BJ (cell line): ENCODE measurements around the gene CENATAC. TPM values are rescaled to one million over a fixed set of nuclear protein-coding genes. Genes with fewer than 3 reads are reported as not detected.
"Not testable (repeated sequence)": the region's sequence is repeated elsewhere in the genome, so short reads cannot be mapped to it uniquely, and the experiment has no call there.

Experiments used
- CTCF ChIA-PET: fragments of 350-600 bp; formaldehyde crosslinking; extraction: SDS; loops from one replicate; lab custom pipeline; 2021; ENCODE audit warnings: antibody characterized with exemption, inconsistent platforms; lab: Yijun Ruan, JAX
- POLR2A ChIA-PET: fragments of 300-600 bp; sonication (Branson Sonifier 250); formaldehyde crosslinking; extraction: SDS; loops from one replicate; lab custom pipeline; 2021; ENCODE audit warnings: antibody characterized with exemption; lab: Charles Lee
- DNase-seq: peaks from one replicate; pipeline ENCODE4 v3.0.0-alpha.2; 2011; ENCODE audit warnings: low read depth
- H3K27me3 ChIP-seq: 2 replicates; pipeline ENCODE4 v1.6.0; 2011; ENCODE audit warnings: low read length; ENCODE audit not compliant: control insufficient read depth, insufficient read depth
- H3K36me3 ChIP-seq: 2 replicates; pipeline ENCODE4 v1.5.1; 2011; ENCODE audit warnings: low read length; ENCODE audit not compliant: control insufficient read depth, insufficient read depth
- H3K4me3 ChIP-seq: 2 replicates; pipeline ENCODE4 v1.5.1; 2011; ENCODE audit warnings: low read depth, mild to moderate bottlenecking, control low read depth, low read length
- polyA plus RNA-seq: library from polyadenylated mRNA; depleted of rRNA; stranded (reverse); fragments of >200 nt; gene quantifications from 2 replicates; pipeline ENCODE4 v1.2.3, GENCODE V29; 2011; rRNA removed
- small RNA-seq: library from RNA; depleted of rRNA; stranded (forward); fragments of <200 nt; gene quantifications from one replicate; pipeline ENCODE3, GENCODE V24; 2012; ENCODE audit warnings: low replicate concordance, low read depth; ENCODE audit not compliant: insufficient read length
- TF ChIP-seq, protein P1 (sequence below): IDR thresholded peaks from 2 replicates; pipeline ENCODE4 v1.5.1; 2011; ENCODE audit warnings: low read depth, mild to moderate bottlenecking, control low read depth, inconsistent platforms, low read length, moderate library complexity; ENCODE audit not compliant: insufficient read depth

The CENATAC gene
- polyA plus RNA-seq, 1 experiment, result 10.5 TPM

GRCh38 chr11:119057000-119057769 is 59.2 kb downstream of the CENATAC start, which contains the start of gene HYOU1:
Gene HYOU1 (minus strand): TSS chr11:119057205. CDS start chr11:119056160, 1,045 bp downstream.
- Histone ChIP-seq H3K4me3 (peak within 1 kb of the TSS; percentile 87), H3K27me3 (no peaks in the 10 kb centered on the region), H3K36me3 (peaks cover 19% of the 10 kb centered on the region)
- CTCF ChIA-PET, result interaction anchor here (0.9 to 1.3 kb wide), 3 partner anchors 11 to 80 kb away, joined by 3 to 4 read pairs (median 3); no protein-coding TSS in a partner anchor
- TF ChIP-seq, protein P1, sequence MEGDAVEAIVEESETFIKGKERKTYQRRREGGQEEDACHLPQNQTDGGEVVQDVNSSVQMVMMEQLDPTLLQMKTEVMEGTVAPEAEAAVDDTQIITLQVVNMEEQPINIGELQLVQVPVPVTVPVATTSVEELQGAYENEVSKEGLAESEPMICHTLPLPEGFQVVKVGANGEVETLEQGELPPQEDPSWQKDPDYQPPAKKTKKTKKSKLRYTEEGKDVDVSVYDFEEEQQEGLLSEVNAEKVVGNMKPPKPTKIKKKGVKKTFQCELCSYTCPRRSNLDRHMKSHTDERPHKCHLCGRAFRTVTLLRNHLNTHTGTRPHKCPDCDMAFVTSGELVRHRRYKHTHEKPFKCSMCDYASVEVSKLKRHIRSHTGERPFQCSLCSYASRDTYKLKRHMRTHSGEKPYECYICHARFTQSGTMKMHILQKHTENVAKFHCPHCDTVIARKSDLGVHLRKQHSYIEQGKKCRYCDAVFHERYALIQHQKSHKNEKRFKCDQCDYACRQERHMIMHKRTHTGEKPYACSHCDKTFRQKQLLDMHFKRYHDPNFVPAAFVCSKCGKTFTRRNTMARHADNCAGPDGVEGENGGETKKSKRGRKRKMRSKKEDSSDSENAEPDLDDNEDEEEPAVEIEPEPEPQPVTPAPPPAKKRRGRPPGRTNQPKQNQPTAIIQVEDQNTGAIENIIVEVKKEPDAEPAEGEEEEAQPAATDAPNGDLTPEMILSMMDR, result peak; percentile 41
- DNase-seq, result peak; percentile 61
- POLR2A ChIA-PET, result no interaction called here

- DNase-seq, CTCF ChIA-PET, POLR2A ChIA-PET: not testable (repeated sequence)
Observed at GRCh38 chr11:119059128-119059527, 61.2 kb downstream of the CENATAC start.

GRCh38 chr11:119061256-119061655 is 63.3 kb downstream of the CENATAC start:
- TF ChIP-seq, protein P1, result no peak
- POLR2A ChIA-PET, result no interaction called here
- Histone ChIP-seq H3K36me3 (no peaks in the 10 kb centered on the region; the same call in 1 of the 2 replicates), H3K4me3 (no peak overlapping the region), H3K27me3 (no peaks in the 10 kb centered on the region)
- CTCF ChIA-PET, result interaction anchor here (1.0 kb wide), 1 partner anchor 12 kb away, joined by 3 read pairs; no protein-coding TSS in a partner anchor
- no peak for DNase-seq

More at GRCh38 chr11:119059128-119059527, 61.2 kb downstream of the CENATAC start:
- H3K27me3 ChIP-seq, H3K4me3 ChIP-seq, H3K36me3 ChIP-seq: not testable (repeated sequence)

- Histone ChIP-seq H3K27me3 (no peaks in the 10 kb centered on the region), H3K4me3 (no peak overlapping the region), H3K36me3 (no peaks in the 10 kb centered on the region; the same call in 1 of the 2 replicates)
- TF ChIP-seq, protein P1, result no peak
- CTCF ChIA-PET, result interaction anchor here (1.4 kb wide), 1 partner anchor 29 kb away, joined by 4 read pairs; no protein-coding TSS in a partner anchor
- DNase-seq, result no peak
- POLR2A ChIA-PET, result no interaction called here
Observed at GRCh38 chr11:119062779-119063178, 64.8 kb downstream of the CENATAC start.

DNA sequence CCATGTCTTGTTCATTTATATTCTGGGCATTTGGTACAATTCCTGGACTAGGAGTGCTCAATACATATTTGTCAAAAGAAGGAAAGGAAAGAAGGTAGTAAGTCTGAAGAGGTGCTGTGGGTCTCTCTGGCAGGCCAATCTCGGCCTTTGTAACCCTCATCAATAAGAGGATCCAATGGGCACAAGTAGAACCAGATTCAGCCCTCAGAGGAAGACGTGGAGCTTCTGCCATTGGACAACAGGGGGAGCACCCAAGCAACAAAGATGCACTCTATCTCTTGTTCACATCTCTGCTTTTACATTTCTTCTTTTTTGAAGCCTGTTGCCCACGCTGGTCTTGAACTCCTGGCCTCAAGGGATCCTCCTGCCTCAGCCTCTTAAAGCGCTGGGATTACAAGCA is 67.4 kb downstream of the CENATAC start:
- TF ChIP-seq, protein P1, result peak; percentile 55
- ChIA-PET POLR2A (no interaction called here), CTCF (interaction anchor here (0.6 to 1.9 kb wide), 7 partner anchors 18 to 273 kb away, joined by 3 to 7 read pairs (median 3); partner anchors contain the start of gene HMBS)
- no peaks in the 10 kb centered on the region for H3K27me3 ChIP-seq
- H3K4me3 ChIP-seq, result no peak overlapping the region
- no peak for DNase-seq
- peaks cover 4% of the 10 kb centered on the region for H3K36me3 ChIP-seq

Small RNAs within 50 kb of the gene (small RNA-seq; reads per million reads assigned to genes)
- gene AP003392.2 (not detected), gene RF00017 (not detected), gene RF00019 (not detected)

Other genes starting within 250 kb of the CENATAC start
- 23.7 and 49.8 TPM in 2 replicates for gene DDX6, start 207.0 kb upstream of the CENATAC start, polyA plus RNA-seq
- gene CXCR5, start 114.2 kb upstream of the CENATAC start, polyA plus RNA-seq, result not detected in 2 replicates
- 8.6 and 15.0 TPM in 2 replicates for gene BCL9L, start 72.2 kb upstream of the CENATAC start, polyA plus RNA-seq
- gene UPK2, start 41.8 kb upstream of the CENATAC start, polyA plus RNA-seq, result 0.18 and 0.20 TPM in 2 replicates
- not detected in 2 replicates for gene FOXR1, start 26.4 kb upstream of the CENATAC start, polyA plus RNA-seq
- 351 and 799 TPM in 2 replicates for gene RPS25, start 20.2 kb downstream of the CENATAC start, polyA plus RNA-seq
- 167 and 211 TPM in 2 replicates for gene TRAPPC4, start 20.6 kb downstream of the CENATAC start, polyA plus RNA-seq
- gene SLC37A4, start 32.7 kb downstream of the CENATAC start, polyA plus RNA-seq, result 14.1 and 21.4 TPM in 2 replicates
- gene HYOU1, start 59.1 kb downstream of the CENATAC start, polyA plus RNA-seq, result 115 and 123 TPM in 2 replicates
- gene VPS11, start 69.7 kb downstream of the CENATAC start, polyA plus RNA-seq, result 11.4 and 15.9 TPM in 2 replicates
- 38.4 and 54.9 TPM in 2 replicates for gene HMBS, start 86.7 kb downstream of the CENATAC start, polyA plus RNA-seq
- 67.4 and 75.6 TPM in 2 replicates for gene DPAGT1, start 103.7 kb downstream of the CENATAC start, polyA plus RNA-seq
- gene C2CD2L, start 109.2 kb downstream of the CENATAC start, polyA plus RNA-seq, result 2.8 and 5.7 TPM in 2 replicates
- gene HINFP, start 123.4 kb downstream of the CENATAC start, polyA plus RNA-seq, result 17.6 and 27.3 TPM in 2 replicates
- gene ABCG4, start 150.9 kb downstream of the CENATAC start, polyA plus RNA-seq, result 0.06 and 0.17 TPM in 2 replicates
- 12.0 and 19.4 TPM in 2 replicates for gene NLRX1, start 170.6 kb downstream of the CENATAC start, polyA plus RNA-seq
- gene NHERF4, start 187.3 kb downstream of the CENATAC start, polyA plus RNA-seq, result not detected in 2 replicates
- gene CBL, start 208.2 kb downstream of the CENATAC start, polyA plus RNA-seq, result 9.3 and 11.4 TPM in 2 replicates